ENCODE data around the gene KIF1B. TPM values are rescaled to one million over a fixed set of nuclear protein-coding genes. Genes with fewer than 3 reads are reported as not detected.

Gene KIF1B
- total RNA-seq, 1 donor from 2014 or later, result 13.4 TPM

GRCh38 chr1:10353693-10354092 lies 143.3 kb downstream of the KIF1B start:
- Histone ChIP-seq H3K4me1 (no peaks in the 10 kb centered on the region), H3K36me3 (peaks cover 26 to 30% of the 10 kb centered on the region in 2 donors), H3K27ac (no peak overlapping the region), H3K9me3 (no peaks in the 10 kb centered on the region), H3K4me3 (no peak overlapping the region), H3K27me3 (no peaks in the 10 kb centered on the region)
- intact Hi-C loops (cut with DNase I), result no loop called here
- TF ChIP-seq CTCF (IDR thresholded peaks at IDR 0.05), result no peak
- no peak for DNase-seq (ENCODE audit: low spot score in 2 of 2)

GRCh38 chr1:10360045-10360444 lies 149.7 kb downstream of the KIF1B start:
- no peak for DNase-seq (ENCODE audit: low spot score in 2 of 2)
- intact Hi-C loops (cut with DNase I), result no loop called here
- Histone ChIP-seq H3K4me1 (no peaks in the 10 kb centered on the region), H3K27me3 (no peaks in the 10 kb centered on the region), H3K27ac (no peak overlapping the region), H3K36me3 (peaks cover 23 to 49% of the 10 kb centered on the region in 2 donors), H3K9me3 (no peaks in the 10 kb centered on the region), H3K4me3 (no peak overlapping the region)
- TF ChIP-seq CTCF (IDR thresholded peaks at IDR 0.05), result no peak

GRCh38 chr1:10361515-10361914 lies 151.1 kb downstream of the KIF1B start:
- no peak overlapping the region for H3K27ac ChIP-seq
- H3K4me3 ChIP-seq, result no peak overlapping the region
- no peaks in the 10 kb centered on the region for H3K4me1 ChIP-seq
- TF ChIP-seq CTCF (IDR thresholded peaks at IDR 0.05), result no peak
- H3K27me3 ChIP-seq, result no peaks in the 10 kb centered on the region
- peaks cover 36 to 54% of the 10 kb centered on the region in 2 donors for H3K36me3 ChIP-seq
- DNase-seq (ENCODE audit: low spot score in 2 of 2), result no peak
- intact Hi-C loops (cut with DNase I), result no loop called here
- no peaks in the 10 kb centered on the region for H3K9me3 ChIP-seq

GRCh38 chr1:10368194-10368593 lies 157.8 kb downstream of the KIF1B start:
- Histone ChIP-seq H3K36me3 (peaks cover 62 to 83% of the 10 kb centered on the region in 2 donors), H3K4me3 (no peak overlapping the region), H3K9me3 (no peaks in the 10 kb centered on the region), H3K27ac (no peak overlapping the region), H3K4me1 (no peaks in the 10 kb centered on the region), H3K27me3 (no peaks in the 10 kb centered on the region)
- intact Hi-C loops (cut with DNase I), result no loop called here
- DNase-seq (ENCODE audit: low spot score in 2 of 2), result no peak
- no peak for TF ChIP-seq CTCF (IDR thresholded peaks at IDR 0.05)

GRCh38 chr1:10374442-10374860 lies 164.1 kb downstream of the KIF1B start:
- TF ChIP-seq CTCF (IDR thresholded peaks at IDR 0.05), result no peak
- intact Hi-C loops (cut with DNase I), result loop anchor here (10.0 kb wide), 1 partner anchor 120 kb away; no protein-coding TSS in a partner anchor
- H3K36me3 ChIP-seq, result peaks cover 40 to 65% of the 10 kb centered on the region in 2 donors
- H3K27ac ChIP-seq, result no peak overlapping the region
- DNase-seq (ENCODE audit: low spot score in 2 of 2), result no peak
- no peaks in the 10 kb centered on the region for H3K9me3 ChIP-seq
- H3K4me3 ChIP-seq, result no peak overlapping the region
- peaks cover 0 to 6% of the 10 kb centered on the region in 2 donors for H3K4me1 ChIP-seq
- no peaks in the 10 kb centered on the region for H3K27me3 ChIP-seq

All from ascending aorta (tissue), 2 donors.